ENCODE data around the gene ZZZ3. TPM values are rescaled to one million over a fixed set of nuclear protein-coding genes. Genes with fewer than 3 reads are reported as not detected.

Gene ZZZ3
- total and polyA plus RNA-seq, 2 of the 13 experiments (the other 11 are each of a cell fraction or from before 2014, with no cell fraction given) = 18.1 to 50.2 TPM

- TF ChIP-seq ZNF432 (CRISPR knock-in tag; IDR thresholded peaks at IDR 0.05; ENCODE audit: borderline replicate concordance) = no peak
- TF ChIP-seq, protein P1, sequence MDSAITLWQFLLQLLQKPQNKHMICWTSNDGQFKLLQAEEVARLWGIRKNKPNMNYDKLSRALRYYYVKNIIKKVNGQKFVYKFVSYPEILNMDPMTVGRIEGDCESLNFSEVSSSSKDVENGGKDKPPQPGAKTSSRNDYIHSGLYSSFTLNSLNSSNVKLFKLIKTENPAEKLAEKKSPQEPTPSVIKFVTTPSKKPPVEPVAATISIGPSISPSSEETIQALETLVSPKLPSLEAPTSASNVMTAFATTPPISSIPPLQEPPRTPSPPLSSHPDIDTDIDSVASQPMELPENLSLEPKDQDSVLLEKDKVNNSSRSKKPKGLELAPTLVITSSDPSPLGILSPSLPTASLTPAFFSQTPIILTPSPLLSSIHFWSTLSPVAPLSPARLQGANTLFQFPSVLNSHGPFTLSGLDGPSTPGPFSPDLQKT (CRISPR knock-in tag; IDR thresholded peaks at IDR 0.05; ENCODE audit: borderline replicate concordance) = no peak
- TF ChIP-seq FLYWCH1 (CRISPR knock-in tag; IDR thresholded peaks at IDR 0.05) = no peak
- TF ChIP-seq IRF1 (CRISPR knock-in tag; IDR thresholded peaks at IDR 0.05; ENCODE audit: low read depth) = no peak
- no peak for TF ChIP-seq SRF (IDR thresholded peaks at IDR 0.05; ENCODE audit: low read depth, low read length)
- TF ChIP-seq KLF6 (CRISPR knock-in tag; IDR thresholded peaks at IDR 0.05) = no peak
- TF ChIP-seq ZFP1 (CRISPR knock-in tag; IDR thresholded peaks at IDR 0.05) = 0 out of 2 replicates have a peak, but pooled peaks have one; percentile 26
- TF ChIP-seq ZBTB38 (CRISPR knock-in tag; IDR thresholded peaks at IDR 0.05) = no peak
- 0 out of 2 replicates have a peak, but pooled peaks have one; percentile 49 for TF ChIP-seq MLXIP (CRISPR knock-in tag; IDR thresholded peaks at IDR 0.05; ENCODE audit: borderline replicate concordance)
- TF ChIP-seq ELF3 (CRISPR knock-in tag; IDR thresholded peaks at IDR 0.05) = peak; percentile 11; the same call in 1 of the 2 replicates
- no peak for TF ChIP-seq NKX3-1 (CRISPR knock-in tag; IDR thresholded peaks at IDR 0.05)
- TF ChIP-seq FOSL2 (CRISPR knock-in tag; IDR thresholded peaks at IDR 0.05) = no peak; the same call in 1 of the 2 replicates
- TF ChIP-seq ZNF143 (CRISPR knock-in tag; IDR thresholded peaks at IDR 0.05) = no peak
- TF ChIP-seq MTF1 (CRISPR knock-in tag; IDR thresholded peaks at IDR 0.05) = no peak
- no peak for TF ChIP-seq ZNF724P (CRISPR knock-in tag; IDR thresholded peaks at IDR 0.05; ENCODE audit: borderline replicate concordance)
- TF ChIP-seq FOXJ3 (CRISPR knock-in tag; IDR thresholded peaks at IDR 0.05; ENCODE audit: borderline replicate concordance) = no peak; the same call in 1 of the 2 replicates
- TF ChIP-seq, protein P2, sequence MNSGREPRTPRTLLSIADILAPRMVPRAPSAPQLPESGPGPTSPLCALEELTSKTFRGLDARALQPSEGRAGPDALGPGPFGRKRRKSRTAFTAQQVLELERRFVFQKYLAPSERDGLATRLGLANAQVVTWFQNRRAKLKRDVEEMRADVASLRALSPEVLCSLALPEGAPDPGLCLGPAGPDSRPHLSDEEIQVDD (CRISPR knock-in tag; IDR thresholded peaks at IDR 0.05; ENCODE audit: borderline replicate concordance) = no peak
- TF ChIP-seq, protein P3, sequence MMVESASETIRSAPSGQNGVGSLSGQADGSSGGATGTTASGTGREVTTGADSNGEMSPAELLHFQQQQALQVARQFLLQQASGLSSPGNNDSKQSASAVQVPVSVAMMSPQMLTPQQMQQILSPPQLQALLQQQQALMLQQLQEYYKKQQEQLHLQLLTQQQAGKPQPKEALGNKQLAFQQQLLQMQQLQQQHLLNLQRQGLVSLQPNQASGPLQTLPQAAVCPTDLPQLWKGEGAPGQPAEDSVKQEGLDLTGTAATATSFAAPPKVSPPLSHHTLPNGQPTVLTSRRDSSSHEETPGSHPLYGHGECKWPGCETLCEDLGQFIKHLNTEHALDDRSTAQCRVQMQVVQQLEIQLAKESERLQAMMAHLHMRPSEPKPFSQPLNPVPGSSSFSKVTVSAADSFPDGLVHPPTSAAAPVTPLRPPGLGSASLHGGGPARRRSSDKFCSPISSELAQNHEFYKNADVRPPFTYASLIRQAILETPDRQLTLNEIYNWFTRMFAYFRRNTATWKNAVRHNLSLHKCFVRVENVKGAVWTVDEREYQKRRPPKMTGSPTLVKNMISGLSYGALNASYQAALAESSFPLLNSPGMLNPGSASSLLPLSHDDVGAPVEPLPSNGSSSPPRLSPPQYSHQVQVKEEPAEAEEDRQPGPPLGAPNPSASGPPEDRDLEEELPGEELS (CRISPR knock-in tag; IDR thresholded peaks at IDR 0.05) = no peak
- TF ChIP-seq ZNF503 (CRISPR knock-in tag; IDR thresholded peaks at IDR 0.05) = no peak
- TF ChIP-seq CCDC6 (CRISPR knock-in tag; IDR thresholded peaks at IDR 0.05) = no peak; the same call in 1 of the 2 replicates
- no peak for TF ChIP-seq ZNF83 (CRISPR knock-in tag; IDR thresholded peaks at IDR 0.05; ENCODE audit: borderline replicate concordance)
Measured at GRCh38 chr1:77682460-77683159, at the start of gene ZZZ3 (continued).

All from HepG2 (cell line).